Suprapubic skin (tissue), 4 donors: ENCODE data around the gene HOXB4. TPM values are rescaled to one million over a fixed set of nuclear protein-coding genes. Genes with fewer than 3 reads are reported as not detected.

Experiments
- DNase-seq, 2 donors: peaks; one replicate each; pipeline ENCODE4 v3.0.0-alpha.2; 2019; ENCODE audit warnings: low spot score in 2 of 2
- H3K27ac ChIP-seq: fragments of 200-600 bp; sonication (generic); one replicate; pipeline ENCODE4 v1.5.1; 2019
- H3K27me3 ChIP-seq: fragments of 200-600 bp; sonication (generic); one replicate; pipeline ENCODE4 v1.5.1; 2019
- H3K36me3 ChIP-seq: fragments of 200-600 bp; sonication (generic); one replicate; pipeline ENCODE4 v1.5.1; 2019
- H3K4me1 ChIP-seq: fragments of 200-600 bp; sonication (generic); one replicate; pipeline ENCODE4 v1.5.1; 2019
- H3K4me3 ChIP-seq: fragments of 200-600 bp; sonication (generic); one replicate; pipeline ENCODE4 v1.5.1; 2019; ENCODE audit warnings: mild to moderate bottlenecking
- H3K9me3 ChIP-seq: fragments of 200-600 bp; sonication (generic); one replicate; pipeline ENCODE4 v1.5.1; 2019
- CTCF ChIP-seq, 2 donors: fragments of 200-600 bp in 1 of 2; fragments of 450-650 bp in 1 of 2; sonication (generic) in 1 of 2; IDR thresholded peaks; one replicate each; pipeline ENCODE4 v1.5.1; 2016 to 2019; ENCODE audit warnings: antibody characterized with exemption in 2 of 2, mild to moderate bottlenecking in 1 of 2, moderate library complexity in 1 of 2
- EP300 ChIP-seq: sonication (generic); formaldehyde crosslinking; IDR thresholded peaks from one replicate; pipeline ENCODE4 v1.6.1; 2017; ENCODE audit warnings: antibody characterized with exemption
- POLR2A ChIP-seq, 2 donors: fragments of 450-650 bp; IDR thresholded peaks; one replicate each; pipeline ENCODE4 v1.6.1; 2017; ENCODE audit warnings: antibody characterized with exemption in 2 of 2, mild to moderate bottlenecking in 2 of 2, moderate library complexity in 2 of 2
- POLR2AphosphoS5 ChIP-seq, 3 donors: sonication (generic); formaldehyde crosslinking; IDR thresholded peaks; one replicate each; pipeline ENCODE4 v1.6.1; 2017; ENCODE audit warnings: antibody characterized with exemption in 3 of 3
- whole genome bisulfite sequencing: methylation state at CpG from one replicate; pipeline ENCODE4 v1.1.5; 2018; 5-methylcytosine and 5-hydroxymethylcytosine counted together
- total RNA-seq, 4 donors: library from RNA; depleted of rRNA; stranded (reverse); fragments of >200 nt; gene quantifications; one replicate each; pipeline ENCODE4 v1.1.0, GENCODE V29; 2016

Gene HOXB4
- total RNA-seq, 4 donors from 2014 or later: 0.42 to 3.5 (median 1.0) TPM

GRCh38 chr17:48561884-48562810, 16.0 kb downstream of the HOXB4 start:
- H3K9me3 ChIP-seq: no peaks in the 10 kb centered on the region
- H3K4me3 ChIP-seq: no peak overlapping the region
- peaks cover 5% of the 10 kb centered on the region for H3K27me3 ChIP-seq
- no peak for TF ChIP-seq POLR2A (IDR thresholded peaks at IDR 0.05)
- TF ChIP-seq CTCF (IDR thresholded peaks at IDR 0.05): peak in 1 of 2 donors; percentile 18
- TF ChIP-seq POLR2AphosphoS5 (IDR thresholded peaks at IDR 0.05): no peak
- no peak for TF ChIP-seq EP300
- H3K4me1 ChIP-seq: peaks cover 78% of the 10 kb centered on the region
- 78% methylated on average over 15 of the region's 15 CpGs for WGBS
- peak overlapping the region; percentile 15 for H3K27ac ChIP-seq
- H3K36me3 ChIP-seq: no peaks in the 10 kb centered on the region
- no peak for DNase-seq

- Histone ChIP-seq H3K4me1 (peaks cover 94% of the 10 kb centered on the region), H3K9me3 (no peaks in the 10 kb centered on the region), H3K36me3 (no peaks in the 10 kb centered on the region), H3K4me3 (peak overlapping the region; percentile 54), H3K27ac (peak overlapping the region; percentile 85), H3K27me3 (peaks cover 3% of the 10 kb centered on the region)
- DNase-seq: no peak
- no peak for TF ChIP-seq POLR2AphosphoS5 (IDR thresholded peaks at IDR 0.05)
- no peak for TF ChIP-seq POLR2A (IDR thresholded peaks at IDR 0.05)
- TF ChIP-seq EP300: no peak
- no peak for TF ChIP-seq CTCF (IDR thresholded peaks at IDR 0.05)
- 73% methylated on average over 14 of the region's 14 CpGs for WGBS
Observed at GRCh38 chr17:48559840-48560817, 18.0 kb downstream of the HOXB4 start.

GRCh38 chr17:48559122-48559839, 18.9 kb downstream of the HOXB4 start:
- Histone ChIP-seq H3K4me3 (peak overlapping the region; percentile 54), H3K9me3 (no peaks in the 10 kb centered on the region), H3K36me3 (no peaks in the 10 kb centered on the region), H3K27me3 (peaks cover 3% of the 10 kb centered on the region), H3K4me1 (peaks cover 91% of the 10 kb centered on the region), H3K27ac (peak overlapping the region; percentile 85)
- TF ChIP-seq POLR2A (IDR thresholded peaks at IDR 0.05): no peak
- TF ChIP-seq CTCF (IDR thresholded peaks at IDR 0.05): no peak
- TF ChIP-seq EP300: no peak
- TF ChIP-seq POLR2AphosphoS5 (IDR thresholded peaks at IDR 0.05): no peak
- 81% methylated on average over 16 of the region's 16 CpGs for WGBS
- no peak for DNase-seq

- Histone ChIP-seq H3K27me3 (no peaks in the 10 kb centered on the region), H3K9me3 (no peaks in the 10 kb centered on the region), H3K27ac (peak overlapping the region; percentile 85), H3K4me3 (peak overlapping the region; percentile 54), H3K4me1 (peaks cover 91% of the 10 kb centered on the region), H3K36me3 (no peaks in the 10 kb centered on the region)
- WGBS: 79% methylated on average over 2 of the region's 2 CpGs
- TF ChIP-seq POLR2A (IDR thresholded peaks at IDR 0.05) (no peak), CTCF (IDR thresholded peaks at IDR 0.05) (no peak), POLR2AphosphoS5 (IDR thresholded peaks at IDR 0.05) (no peak), EP300 (no peak)
- DNase-seq: no peak
Observed at GRCh38 chr17:48558831-48559121, 19.4 kb downstream of the HOXB4 start.
